NB4 (cell line): ENCODE data around the gene TEX264.

Experiments used
- DNase-seq: peaks from one replicate; pipeline ENCODE4 v3.0.0; 2010; ENCODE audit warnings: low read depth
- H3K4me3 ChIP-seq: one replicate; pipeline ENCODE4 v1.5.1; 2011; ENCODE audit warnings: mild to moderate bottlenecking, low read depth, low read length, moderate library complexity
- MYC ChIP-seq: IDR thresholded peaks from 2 replicates; pipeline ENCODE4 v1.6.1; 2011; ENCODE audit warnings: low read depth, low read length
- POLR2A ChIP-seq: IDR thresholded peaks from 2 replicates; pipeline ENCODE4 v1.6.1; 2011; ENCODE audit warnings: mild to moderate bottlenecking; ENCODE audit not compliant: insufficient read length; ENCODE audit errors: extremely low read depth
- TF ChIP-seq, protein P1 (sequence below): IDR thresholded peaks from 2 replicates; pipeline ENCODE4 v1.6.1; 2011; ENCODE audit warnings: low read depth, low read length
- TF ChIP-seq, protein P2 (sequence below): IDR thresholded peaks from one replicate; pipeline ENCODE4 v1.5.1; 2012; ENCODE audit warnings: low read depth, low read length

The TEX264 gene

DNA sequence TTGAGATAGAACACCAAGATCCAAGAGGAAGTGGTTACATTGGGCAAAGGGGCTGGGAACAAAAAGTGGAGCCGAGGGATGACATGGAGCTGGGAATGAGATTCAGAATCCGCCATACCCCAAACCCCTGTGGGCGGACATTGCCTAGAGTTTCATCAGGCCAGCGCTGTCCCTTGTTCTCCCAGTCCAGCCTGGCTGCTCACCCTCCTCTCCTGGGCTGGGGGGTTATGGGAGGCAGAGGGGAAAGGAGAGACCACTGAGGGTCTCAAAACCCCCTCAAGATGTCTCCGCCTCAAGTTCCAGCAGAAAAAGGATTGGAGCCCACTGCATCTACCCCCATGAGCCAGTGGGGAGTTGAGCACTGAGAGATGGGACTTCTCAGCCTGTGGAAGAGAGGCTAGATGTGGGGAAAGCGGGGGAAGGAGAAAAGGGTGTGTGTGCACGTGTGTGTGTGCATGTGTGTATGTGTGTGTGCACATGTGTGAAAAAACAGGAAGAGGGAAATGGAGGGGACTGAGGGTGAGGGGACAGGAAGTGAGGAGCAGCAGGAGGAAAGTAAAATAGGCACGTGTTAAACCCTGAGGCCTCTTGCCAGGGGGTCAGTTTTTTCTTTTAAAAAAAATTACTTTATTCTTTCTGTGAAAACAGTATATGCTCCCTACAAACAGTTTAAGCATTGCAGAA is 50.2 kb downstream of the TEX264 start:
- no peak for DNase-seq
- no peak overlapping the region for H3K4me3 ChIP-seq
- TF ChIP-seq, protein P1, sequence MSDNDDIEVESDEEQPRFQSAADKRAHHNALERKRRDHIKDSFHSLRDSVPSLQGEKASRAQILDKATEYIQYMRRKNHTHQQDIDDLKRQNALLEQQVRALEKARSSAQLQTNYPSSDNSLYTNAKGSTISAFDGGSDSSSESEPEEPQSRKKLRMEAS, result peak; percentile 75
- TF ChIP-seq POLR2A, result no peak

DNA sequence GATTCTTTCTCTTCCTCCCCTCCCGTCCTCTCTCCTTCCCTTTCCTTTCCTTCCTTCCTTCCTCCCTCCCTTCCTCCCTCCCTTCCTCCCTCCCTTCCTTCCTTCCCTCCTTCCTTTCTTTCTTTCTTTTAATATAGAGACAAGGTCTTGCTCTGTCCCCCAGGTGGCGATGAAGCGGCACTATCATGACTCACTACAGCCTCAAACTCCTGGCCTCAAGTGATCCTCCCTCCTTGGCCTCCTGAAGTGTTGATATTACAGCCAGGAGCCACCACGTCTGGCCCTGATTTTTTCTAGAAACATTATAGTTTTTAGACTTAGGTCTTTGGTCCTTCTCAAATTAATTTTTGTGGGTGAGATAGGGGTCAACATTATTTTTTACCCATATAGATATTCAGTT is 51.3 kb downstream of the TEX264 start:
- H3K4me3 ChIP-seq, result no peak overlapping the region
- peak; percentile 24 for DNase-seq
- TF ChIP-seq, protein P1, result no peak
- TF ChIP-seq, protein P2, sequence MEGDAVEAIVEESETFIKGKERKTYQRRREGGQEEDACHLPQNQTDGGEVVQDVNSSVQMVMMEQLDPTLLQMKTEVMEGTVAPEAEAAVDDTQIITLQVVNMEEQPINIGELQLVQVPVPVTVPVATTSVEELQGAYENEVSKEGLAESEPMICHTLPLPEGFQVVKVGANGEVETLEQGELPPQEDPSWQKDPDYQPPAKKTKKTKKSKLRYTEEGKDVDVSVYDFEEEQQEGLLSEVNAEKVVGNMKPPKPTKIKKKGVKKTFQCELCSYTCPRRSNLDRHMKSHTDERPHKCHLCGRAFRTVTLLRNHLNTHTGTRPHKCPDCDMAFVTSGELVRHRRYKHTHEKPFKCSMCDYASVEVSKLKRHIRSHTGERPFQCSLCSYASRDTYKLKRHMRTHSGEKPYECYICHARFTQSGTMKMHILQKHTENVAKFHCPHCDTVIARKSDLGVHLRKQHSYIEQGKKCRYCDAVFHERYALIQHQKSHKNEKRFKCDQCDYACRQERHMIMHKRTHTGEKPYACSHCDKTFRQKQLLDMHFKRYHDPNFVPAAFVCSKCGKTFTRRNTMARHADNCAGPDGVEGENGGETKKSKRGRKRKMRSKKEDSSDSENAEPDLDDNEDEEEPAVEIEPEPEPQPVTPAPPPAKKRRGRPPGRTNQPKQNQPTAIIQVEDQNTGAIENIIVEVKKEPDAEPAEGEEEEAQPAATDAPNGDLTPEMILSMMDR, result no peak
- TF ChIP-seq POLR2A, result no peak
- TF ChIP-seq MYC, result no peak

DNA sequence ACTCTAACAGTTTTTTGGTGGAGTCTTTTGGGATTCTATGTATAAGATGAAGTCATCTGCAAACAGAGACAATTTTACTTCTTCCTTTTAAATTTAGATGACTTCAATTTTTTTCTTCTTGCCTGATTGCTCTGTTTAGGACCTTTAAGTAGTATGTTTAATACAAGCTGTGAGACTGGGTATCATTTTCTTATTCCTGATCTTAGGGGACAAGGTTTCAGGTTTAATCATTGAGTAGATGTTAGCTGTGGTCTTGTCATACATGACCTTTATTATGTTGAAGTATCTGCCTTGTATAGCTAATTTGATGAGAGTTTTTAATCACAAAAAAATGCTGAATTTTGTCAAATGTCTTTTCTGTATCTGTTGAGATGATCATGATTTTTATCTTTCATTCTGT is 56.4 kb downstream of the TEX264 start:
- no peak overlapping the region for H3K4me3 ChIP-seq
- TF ChIP-seq MYC (no peak), POLR2A (no peak)
- TF ChIP-seq, protein P2, result no peak
- TF ChIP-seq, protein P1, result no peak
- DNase-seq, result no peak

DNA sequence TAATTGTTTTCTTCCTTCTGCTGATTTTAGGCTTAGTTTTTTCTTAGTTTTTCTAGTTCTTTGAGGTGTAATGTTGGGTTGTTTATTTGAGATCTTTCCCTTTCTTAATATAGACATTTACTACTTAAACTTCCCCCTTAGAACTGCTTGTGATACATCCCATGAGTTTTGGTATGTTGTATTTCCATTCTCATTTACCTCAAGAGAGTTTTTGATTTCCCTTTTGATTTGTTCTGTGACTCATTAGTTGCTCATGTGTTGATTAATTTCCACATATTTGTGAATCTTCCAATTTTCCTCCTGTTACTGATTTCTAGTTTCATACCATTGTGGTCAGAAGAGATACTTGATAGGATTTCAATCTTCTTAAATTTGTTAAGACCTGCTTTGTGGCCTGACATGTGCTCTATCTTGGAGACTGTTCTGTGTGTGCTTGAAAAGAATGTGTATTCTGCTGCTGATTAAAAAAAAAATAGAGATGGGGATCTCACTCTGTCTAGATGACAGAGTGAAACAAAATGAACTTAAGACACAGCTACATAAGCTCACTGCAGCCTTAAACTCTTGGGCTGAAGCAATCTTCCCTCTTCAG is 58.1 kb downstream of the TEX264 start:
- no peak for TF ChIP-seq POLR2A
- TF ChIP-seq, protein P2, result no peak
- TF ChIP-seq, protein P1, result no peak
- no peak for TF ChIP-seq MYC
- no peak overlapping the region for H3K4me3 ChIP-seq
- no peak for DNase-seq

DNA sequence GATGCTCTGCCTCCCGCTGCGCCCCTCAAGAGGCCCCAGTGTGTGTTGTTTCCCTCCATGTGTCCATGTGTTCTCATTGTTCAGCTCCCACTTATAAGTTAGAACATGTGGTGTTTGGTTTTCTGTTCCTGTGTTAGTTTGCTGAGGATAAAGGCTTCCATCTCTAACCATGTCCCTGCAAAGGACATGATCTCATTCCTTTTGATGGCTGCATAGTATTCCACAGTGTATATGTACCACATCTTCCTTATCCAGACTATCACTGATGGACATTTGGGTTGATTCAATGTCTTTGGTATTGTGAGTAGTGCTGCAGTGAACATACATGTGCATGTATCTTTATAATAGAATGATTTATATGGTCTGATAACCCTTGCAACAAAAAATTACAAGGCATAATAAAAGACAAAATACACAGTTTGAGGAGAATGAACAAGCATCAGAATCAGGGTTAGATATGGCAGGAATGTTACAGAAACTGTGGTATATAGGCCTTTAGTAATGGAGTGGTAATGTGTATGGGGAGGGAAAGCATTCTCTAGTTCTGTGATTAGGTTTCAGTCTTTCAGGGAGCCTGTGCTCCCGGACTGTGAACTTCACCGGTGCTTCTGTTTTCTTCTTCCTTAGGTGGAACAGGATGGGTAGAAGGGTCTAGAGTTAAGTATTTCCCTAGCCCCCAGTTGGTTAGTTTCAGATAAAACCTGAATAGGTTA is 63.0 kb downstream of the TEX264 start:
- no peak overlapping the region for H3K4me3 ChIP-seq
- no peak for TF ChIP-seq MYC
- no peak for TF ChIP-seq POLR2A

DNA sequence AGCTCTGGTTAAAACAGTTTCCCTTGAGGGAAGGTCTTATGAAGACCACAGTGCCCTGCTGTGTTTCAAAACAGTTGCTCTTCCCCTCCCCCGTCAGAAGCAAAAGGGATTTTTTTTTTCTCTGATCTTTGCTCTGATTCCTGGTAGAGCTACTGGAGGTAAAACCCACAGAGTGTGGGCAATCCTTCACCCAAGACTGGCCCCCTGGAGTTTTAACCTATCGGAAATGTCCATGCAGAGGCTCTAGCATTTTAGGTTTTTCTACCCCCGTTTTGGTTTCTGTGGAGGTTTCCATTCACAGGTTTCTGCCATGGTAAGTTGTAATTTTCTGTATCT is 63.5 kb downstream of the TEX264 start:
- H3K4me3 ChIP-seq, result no peak overlapping the region
- TF ChIP-seq MYC (no peak), POLR2A (no peak)
- TF ChIP-seq, protein P2, result no peak
- TF ChIP-seq, protein P1, result no peak
- DNase-seq, result peak; percentile 35

More for the DNA sequence above, 63.0 kb downstream of the TEX264 start:
- DNase-seq, result no peak
